Measurements from ENCODE around the gene COPG2. TPM values are rescaled to one million over a fixed set of nuclear protein-coding genes. Genes with fewer than 3 reads are reported as not detected.

COPG2 gene
- total and polyA plus RNA-seq, 2 of the 13 experiments (the other 11 are each of a cell fraction or from before 2014, with no cell fraction given) = 14.1 to 17.7 TPM

DNA sequence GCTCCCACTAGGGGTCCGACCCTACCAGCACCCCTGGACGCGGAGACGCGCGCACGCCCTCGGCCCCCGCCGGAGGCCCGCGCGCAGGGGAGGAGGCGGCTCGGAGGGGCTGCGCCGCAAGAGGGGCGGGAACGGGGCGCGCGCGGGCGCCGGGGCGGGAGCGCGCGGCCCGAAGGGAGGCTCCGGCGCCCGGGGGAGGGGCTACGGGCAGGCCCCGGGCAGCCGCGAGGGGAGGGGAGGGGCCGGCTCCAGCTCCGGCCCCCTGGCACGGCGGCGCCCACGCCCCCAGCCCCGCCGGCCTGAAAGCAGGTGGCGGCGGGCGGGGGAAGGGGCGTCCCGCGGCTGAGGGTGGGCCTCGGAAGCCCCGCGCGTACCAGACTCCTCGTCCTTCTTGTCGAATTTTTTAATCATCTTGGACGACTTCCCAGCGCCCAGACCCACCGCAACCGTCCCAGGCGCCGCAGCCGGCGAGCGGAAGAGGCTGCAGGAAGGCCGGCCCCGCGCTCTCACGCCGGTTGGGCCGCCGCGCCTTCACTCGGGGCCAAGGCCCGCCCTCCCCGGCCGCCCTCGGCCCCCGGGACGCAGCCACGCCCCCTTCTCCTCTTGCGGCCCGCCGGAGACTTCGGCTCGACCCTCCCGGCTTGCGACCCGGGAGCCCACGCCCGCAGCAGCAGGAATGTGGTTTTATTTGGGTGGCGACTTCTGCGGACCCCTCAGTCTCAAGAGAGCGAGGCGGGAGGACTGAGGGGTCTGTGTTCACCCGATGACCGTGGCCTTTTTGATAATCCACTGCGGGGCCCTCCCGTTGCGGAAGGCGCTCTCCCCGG, at the start of gene COPG2 (continued):
- TF ChIP-seq ZBTB49 (CRISPR knock-in tag; IDR thresholded peaks at IDR 0.05; ENCODE audit: borderline replicate concordance) (no peak), HNRNPL (IDR thresholded peaks at IDR 0.05; ENCODE audit: low read depth, low read length) (no peak), PHF5A (CRISPR knock-in tag; IDR thresholded peaks at IDR 0.05; ENCODE audit: low read depth, unreplicated experiment) (no peak), ZNF10 (CRISPR knock-in tag; IDR thresholded peaks at IDR 0.05; ENCODE audit: borderline replicate concordance, low read depth) (no peak), MBNL3 (CRISPR knock-in tag; conservative IDR thresholded peaks at IDR 0.05) (no peak), ZNF850 (CRISPR knock-in tag; conservative IDR thresholded peaks at IDR 0.05) (no peak), TARDBP (CRISPR knock-in tag; IDR thresholded peaks at IDR 0.05) (no peak), NPAS2 (CRISPR knock-in tag; IDR thresholded peaks at IDR 0.05; ENCODE audit: borderline replicate concordance) (no peak), ZNF17 (CRISPR knock-in tag; IDR thresholded peaks at IDR 0.05) (no peak), ZNF343 (CRISPR knock-in tag; IDR thresholded peaks at IDR 0.05) (no peak), REXO4 (CRISPR knock-in tag; IDR thresholded peaks at IDR 0.05; ENCODE audit: borderline replicate concordance) (no peak), ZNF337 (CRISPR knock-in tag; IDR thresholded peaks at IDR 0.05; ENCODE audit: borderline replicate concordance, low read depth) (no peak), MEIS2 (CRISPR knock-in tag; IDR thresholded peaks at IDR 0.05) (no peak), ZFP36 (IDR thresholded peaks at IDR 0.05; ENCODE audit: borderline replicate concordance, low read depth, low read length, partially characterized antibody) (no peak), IKZF4 (CRISPR knock-in tag; IDR thresholded peaks at IDR 0.05; ENCODE audit: borderline replicate concordance, low read depth, not compliant biosample characterization) (no peak), SP1 (IDR thresholded peaks at IDR 0.05) (no peak), SP1 (CRISPR knock-in tag; IDR thresholded peaks at IDR 0.05) (peak; percentile 73), ATF1 (CRISPR knock-in tag; IDR thresholded peaks at IDR 0.05) (no peak), ZNF775 (CRISPR knock-in tag; IDR thresholded peaks at IDR 0.05; ENCODE audit: borderline replicate concordance) (no peak), PITX1 (CRISPR knock-in tag; IDR thresholded peaks at IDR 0.05) (no peak; the same call in 1 of the 2 replicates)
- TF ChIP-seq, protein P1, sequence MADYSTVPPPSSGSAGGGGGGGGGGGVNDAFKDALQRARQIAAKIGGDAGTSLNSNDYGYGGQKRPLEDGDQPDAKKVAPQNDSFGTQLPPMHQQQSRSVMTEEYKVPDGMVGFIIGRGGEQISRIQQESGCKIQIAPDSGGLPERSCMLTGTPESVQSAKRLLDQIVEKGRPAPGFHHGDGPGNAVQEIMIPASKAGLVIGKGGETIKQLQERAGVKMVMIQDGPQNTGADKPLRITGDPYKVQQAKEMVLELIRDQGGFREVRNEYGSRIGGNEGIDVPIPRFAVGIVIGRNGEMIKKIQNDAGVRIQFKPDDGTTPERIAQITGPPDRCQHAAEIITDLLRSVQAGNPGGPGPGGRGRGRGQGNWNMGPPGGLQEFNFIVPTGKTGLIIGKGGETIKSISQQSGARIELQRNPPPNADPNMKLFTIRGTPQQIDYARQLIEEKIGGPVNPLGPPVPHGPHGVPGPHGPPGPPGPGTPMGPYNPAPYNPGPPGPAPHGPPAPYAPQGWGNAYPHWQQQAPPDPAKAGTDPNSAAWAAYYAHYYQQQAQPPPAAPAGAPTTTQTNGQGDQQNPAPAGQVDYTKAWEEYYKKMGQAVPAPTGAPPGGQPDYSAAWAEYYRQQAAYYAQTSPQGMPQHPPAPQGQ (CRISPR knock-in tag; IDR thresholded peaks at IDR 0.05; ENCODE audit: borderline replicate concordance) = no peak
